Suprapubic skin (tissue), 4 donors: Measurements from ENCODE around the gene RBBP8NL. TPM values are rescaled to one million over a fixed set of nuclear protein-coding genes. Genes with fewer than 3 reads are reported as not detected.

Experiments used
- DNase-seq, 2 donors: peaks; one replicate each; pipeline ENCODE4 v3.0.0-alpha.2; 2019; ENCODE audit warnings: low spot score in 2 of 2
- H3K27ac ChIP-seq: fragments of 200-600 bp; sonication (generic); one replicate; pipeline ENCODE4 v1.5.1; 2019
- H3K27me3 ChIP-seq: fragments of 200-600 bp; sonication (generic); one replicate; pipeline ENCODE4 v1.5.1; 2019
- H3K36me3 ChIP-seq: fragments of 200-600 bp; sonication (generic); one replicate; pipeline ENCODE4 v1.5.1; 2019
- H3K4me1 ChIP-seq: fragments of 200-600 bp; sonication (generic); one replicate; pipeline ENCODE4 v1.5.1; 2019
- H3K4me3 ChIP-seq: fragments of 200-600 bp; sonication (generic); one replicate; pipeline ENCODE4 v1.5.1; 2019; ENCODE audit warnings: mild to moderate bottlenecking
- H3K9me3 ChIP-seq: fragments of 200-600 bp; sonication (generic); one replicate; pipeline ENCODE4 v1.5.1; 2019
- EP300 ChIP-seq: sonication (generic); formaldehyde crosslinking; IDR thresholded peaks from one replicate; pipeline ENCODE4 v1.6.1; 2017; ENCODE audit warnings: antibody characterized with exemption
- POLR2A ChIP-seq, 2 donors: fragments of 450-650 bp; IDR thresholded peaks; one replicate each; pipeline ENCODE4 v1.6.1; 2017; ENCODE audit warnings: antibody characterized with exemption in 2 of 2, mild to moderate bottlenecking in 2 of 2, moderate library complexity in 2 of 2
- POLR2AphosphoS5 ChIP-seq, 3 donors: sonication (generic); formaldehyde crosslinking; IDR thresholded peaks; one replicate each; pipeline ENCODE4 v1.6.1; 2017; ENCODE audit warnings: antibody characterized with exemption in 3 of 3
- WGBS: methylation state at CpG from one replicate; pipeline ENCODE4 v1.1.5; 2018; 5-methylcytosine and 5-hydroxymethylcytosine counted together
- total RNA-seq, 4 donors: library from RNA; depleted of rRNA; stranded (reverse); fragments of >200 nt; gene quantifications; one replicate each; pipeline ENCODE4 v1.1.0, GENCODE V29; 2016
- TF ChIP-seq, protein P1 (sequence below), 2 donors: fragments of 200-600 bp in 1 of 2; fragments of 450-650 bp in 1 of 2; sonication (generic) in 1 of 2; IDR thresholded peaks; one replicate each; pipeline ENCODE4 v1.5.1; 2016 to 2019; ENCODE audit warnings: antibody characterized with exemption in 2 of 2, mild to moderate bottlenecking in 1 of 2, moderate library complexity in 1 of 2

Gene RBBP8NL, protein sequence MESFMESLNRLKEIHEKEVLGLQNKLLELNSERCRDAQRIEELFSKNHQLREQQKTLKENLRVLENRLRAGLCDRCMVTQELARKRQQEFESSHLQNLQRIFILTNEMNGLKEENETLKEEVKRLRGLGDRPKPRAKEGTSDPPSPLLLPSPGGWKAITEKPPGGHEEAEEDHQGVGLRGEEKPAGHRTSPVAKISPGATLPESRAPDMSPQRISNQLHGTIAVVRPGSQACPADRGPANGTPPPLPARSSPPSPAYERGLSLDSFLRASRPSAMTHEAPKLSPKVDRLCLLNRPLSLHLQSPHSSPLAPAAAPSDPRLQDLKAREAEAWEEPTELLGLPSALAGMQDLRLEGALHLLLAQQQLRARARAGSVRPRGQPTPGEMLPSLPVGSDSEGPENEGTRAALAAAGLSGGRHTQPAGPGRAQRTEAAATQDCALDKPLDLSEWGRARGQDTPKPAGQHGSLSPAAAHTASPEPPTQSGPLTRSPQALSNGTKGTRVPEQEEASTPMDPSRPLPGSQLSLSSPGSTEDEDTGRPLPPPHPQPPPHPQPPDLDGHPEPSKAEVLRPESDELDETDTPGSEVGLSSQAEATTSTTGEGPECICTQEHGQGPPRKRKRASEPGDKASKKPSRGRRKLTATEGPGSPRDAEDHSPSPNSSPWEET
- 1 to 10 TPM; 2.0 to 6.6 (median 3.9) TPM for total RNA-seq

DNA sequence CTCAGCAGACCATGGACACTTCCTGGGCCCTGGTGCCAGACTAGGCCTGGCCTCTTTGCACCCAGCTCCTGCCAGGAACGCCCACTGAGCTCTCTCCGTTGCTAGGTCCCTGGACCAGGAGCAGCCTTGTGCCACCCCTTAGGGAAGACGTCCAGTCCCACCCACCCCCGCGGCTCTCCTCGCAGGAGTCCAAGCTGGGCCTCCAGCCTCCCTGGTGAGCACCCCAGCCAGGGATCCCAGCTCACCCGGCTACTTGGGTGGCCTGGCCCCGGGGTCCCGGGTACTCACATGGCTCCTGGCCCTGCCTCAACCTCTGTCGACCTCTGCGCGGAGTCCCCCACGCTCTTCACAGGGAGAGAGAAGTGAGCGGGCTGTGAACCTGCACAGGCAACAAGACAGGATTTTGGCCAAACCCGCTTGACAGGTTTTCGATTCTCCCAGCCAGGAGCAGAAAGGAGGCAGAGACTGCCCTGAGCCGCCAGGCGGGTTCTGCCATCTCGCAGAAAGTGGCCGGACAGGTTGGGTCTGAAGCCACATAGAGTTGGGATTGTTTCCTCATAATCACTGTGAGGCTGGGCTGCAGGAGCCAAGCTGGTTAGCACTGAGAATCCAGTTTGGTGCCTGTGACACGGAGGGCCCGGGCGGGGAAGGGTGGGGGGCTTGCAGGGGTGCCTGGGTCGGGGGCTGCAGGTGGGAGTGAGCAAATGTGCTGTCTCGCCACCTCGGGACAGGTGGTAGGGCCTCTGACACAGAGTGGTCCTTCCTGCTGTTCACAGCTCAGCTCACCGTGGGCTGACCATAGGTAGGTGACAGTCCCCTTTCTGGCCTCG lies at the start of gene RBBP8NL:
Gene RBBP8NL, minus strand, starts transcription at position 368 of the 830 bp plus-strand sequence. CDS start 7,892 bp downstream, outside the sequence.
- H3K36me3 ChIP-seq = no peaks in the 10 kb centered on the region
- WGBS = 61% methylated on average over 13 of the region's 28 CpGs
- DNase-seq = no peak
- peaks cover 28% of the 10 kb centered on the region for H3K4me1 ChIP-seq
- H3K27ac ChIP-seq = peak within 1 kb of the TSS; percentile 77
- peak within 1 kb of the TSS; percentile 34 for H3K4me3 ChIP-seq
- peaks cover 54% of the 10 kb centered on the region for H3K27me3 ChIP-seq
- no peaks in the 10 kb centered on the region for H3K9me3 ChIP-seq
- TF ChIP-seq EP300 (no peak), POLR2AphosphoS5 (IDR thresholded peaks at IDR 0.05) (peak in 2 of 3 donors; percentile 78 to 81), POLR2A (IDR thresholded peaks at IDR 0.05) (no peak)
- TF ChIP-seq, protein P1, sequence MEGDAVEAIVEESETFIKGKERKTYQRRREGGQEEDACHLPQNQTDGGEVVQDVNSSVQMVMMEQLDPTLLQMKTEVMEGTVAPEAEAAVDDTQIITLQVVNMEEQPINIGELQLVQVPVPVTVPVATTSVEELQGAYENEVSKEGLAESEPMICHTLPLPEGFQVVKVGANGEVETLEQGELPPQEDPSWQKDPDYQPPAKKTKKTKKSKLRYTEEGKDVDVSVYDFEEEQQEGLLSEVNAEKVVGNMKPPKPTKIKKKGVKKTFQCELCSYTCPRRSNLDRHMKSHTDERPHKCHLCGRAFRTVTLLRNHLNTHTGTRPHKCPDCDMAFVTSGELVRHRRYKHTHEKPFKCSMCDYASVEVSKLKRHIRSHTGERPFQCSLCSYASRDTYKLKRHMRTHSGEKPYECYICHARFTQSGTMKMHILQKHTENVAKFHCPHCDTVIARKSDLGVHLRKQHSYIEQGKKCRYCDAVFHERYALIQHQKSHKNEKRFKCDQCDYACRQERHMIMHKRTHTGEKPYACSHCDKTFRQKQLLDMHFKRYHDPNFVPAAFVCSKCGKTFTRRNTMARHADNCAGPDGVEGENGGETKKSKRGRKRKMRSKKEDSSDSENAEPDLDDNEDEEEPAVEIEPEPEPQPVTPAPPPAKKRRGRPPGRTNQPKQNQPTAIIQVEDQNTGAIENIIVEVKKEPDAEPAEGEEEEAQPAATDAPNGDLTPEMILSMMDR (IDR thresholded peaks at IDR 0.05) = peak in 1 of 2 donors; percentile 10

- Histone ChIP-seq H3K9me3 (no peaks in the 10 kb centered on the region), H3K4me3 (peak overlapping the region; percentile 49), H3K27me3 (peaks cover 96% of the 10 kb centered on the region), H3K4me1 (peaks cover 28% of the 10 kb centered on the region), H3K36me3 (no peaks in the 10 kb centered on the region), H3K27ac (no peak overlapping the region)
- TF ChIP-seq EP300 (no peak), POLR2A (IDR thresholded peaks at IDR 0.05) (no peak), POLR2AphosphoS5 (IDR thresholded peaks at IDR 0.05) (no peak)
- TF ChIP-seq, protein P1 (IDR thresholded peaks at IDR 0.05) = no peak
- no peak for DNase-seq
- WGBS = 3% methylated on average over 25 of the region's 82 CpGs
Measured at GRCh38 chr20:62476056-62476838, 48.9 kb upstream of the RBBP8NL start.

DNA sequence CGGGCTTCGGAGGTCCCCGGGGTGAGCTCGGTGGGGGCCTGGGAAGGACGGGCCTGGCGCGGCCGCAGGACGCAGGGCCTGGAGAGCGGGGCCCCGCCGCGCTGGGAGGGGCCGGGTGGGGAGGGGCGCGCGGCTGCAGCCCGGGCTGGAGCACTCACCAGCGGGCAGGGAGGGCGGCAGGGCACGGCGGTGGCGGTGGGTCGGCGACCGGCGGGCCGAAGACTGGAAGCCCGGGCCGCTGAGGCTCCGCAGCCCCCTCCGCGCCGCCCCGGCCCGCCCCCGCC lies 48.4 kb upstream of the RBBP8NL start, which contains the start of gene GATA5:
Gene GATA5, minus strand, starts transcription at position 224 of the 284 bp plus-strand sequence. CDS start 474 bp downstream, outside the sequence.
- WGBS = no CpG with 5 or more reads among the region's 37 CpGs
- Histone ChIP-seq H3K4me1 (peaks cover 28% of the 10 kb centered on the region), H3K36me3 (no peaks in the 10 kb centered on the region), H3K27me3 (peaks cover 95% of the 10 kb centered on the region), H3K4me3 (peak within 1 kb of the TSS; percentile 49), H3K27ac (no peak within 1 kb of the TSS), H3K9me3 (no peaks in the 10 kb centered on the region)
- no peak for DNase-seq
- no peak for TF ChIP-seq EP300
- TF ChIP-seq POLR2A (IDR thresholded peaks at IDR 0.05) = no peak
- TF ChIP-seq, protein P1 (IDR thresholded peaks at IDR 0.05) = no peak
- TF ChIP-seq POLR2AphosphoS5 (IDR thresholded peaks at IDR 0.05) = no peak

DNA sequence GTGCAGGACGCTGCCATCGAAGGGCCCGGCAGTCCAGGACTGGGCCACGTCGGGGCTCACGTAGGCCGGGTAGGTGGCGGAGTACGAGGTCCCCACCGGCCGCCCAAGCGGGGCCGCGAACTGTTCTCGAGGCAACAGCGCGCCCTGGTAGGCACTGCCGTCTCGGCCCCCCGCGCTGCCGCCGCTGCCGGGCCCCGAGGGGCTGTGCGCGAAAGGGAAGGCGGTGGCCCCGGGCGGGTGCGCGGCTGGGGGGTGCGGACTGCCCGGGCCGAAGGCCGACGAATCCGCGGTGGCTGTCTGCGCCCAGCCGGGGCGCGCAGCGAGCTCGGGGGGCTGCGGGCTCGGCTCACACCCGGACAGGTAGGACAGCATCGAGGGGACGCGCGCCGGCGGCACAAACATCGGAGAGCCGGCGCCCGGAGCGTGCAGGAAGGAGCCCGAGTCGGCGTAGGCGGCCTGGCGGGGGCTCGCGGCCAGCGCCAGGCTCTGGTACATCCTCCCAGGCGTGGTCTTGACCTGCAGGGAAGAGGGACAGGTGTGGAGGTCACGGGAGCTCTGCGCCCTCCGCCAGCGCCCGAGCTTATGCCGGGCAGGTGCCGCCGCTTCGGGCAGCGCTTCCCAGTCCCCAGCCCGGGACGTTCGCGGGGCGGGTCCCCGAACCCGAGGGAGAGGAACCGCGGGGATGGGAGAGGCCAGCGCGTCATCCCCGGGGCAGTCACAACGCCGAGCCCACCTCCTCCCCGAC lies 47.9 kb upstream of the RBBP8NL start:
- no peak for DNase-seq
- Histone ChIP-seq H3K4me3 (peak overlapping the region; percentile 49), H3K9me3 (no peaks in the 10 kb centered on the region), H3K27ac (no peak overlapping the region), H3K27me3 (peaks cover 95% of the 10 kb centered on the region), H3K4me1 (peaks cover 28% of the 10 kb centered on the region), H3K36me3 (no peaks in the 10 kb centered on the region)
- no peak for TF ChIP-seq POLR2AphosphoS5 (IDR thresholded peaks at IDR 0.05)
- TF ChIP-seq, protein P1 (IDR thresholded peaks at IDR 0.05) = no peak
- under 1% methylated on average over 23 of the region's 93 CpGs for WGBS
